ENCODE measurements around the gene SCG5.

The SCG5 gene

DNA sequence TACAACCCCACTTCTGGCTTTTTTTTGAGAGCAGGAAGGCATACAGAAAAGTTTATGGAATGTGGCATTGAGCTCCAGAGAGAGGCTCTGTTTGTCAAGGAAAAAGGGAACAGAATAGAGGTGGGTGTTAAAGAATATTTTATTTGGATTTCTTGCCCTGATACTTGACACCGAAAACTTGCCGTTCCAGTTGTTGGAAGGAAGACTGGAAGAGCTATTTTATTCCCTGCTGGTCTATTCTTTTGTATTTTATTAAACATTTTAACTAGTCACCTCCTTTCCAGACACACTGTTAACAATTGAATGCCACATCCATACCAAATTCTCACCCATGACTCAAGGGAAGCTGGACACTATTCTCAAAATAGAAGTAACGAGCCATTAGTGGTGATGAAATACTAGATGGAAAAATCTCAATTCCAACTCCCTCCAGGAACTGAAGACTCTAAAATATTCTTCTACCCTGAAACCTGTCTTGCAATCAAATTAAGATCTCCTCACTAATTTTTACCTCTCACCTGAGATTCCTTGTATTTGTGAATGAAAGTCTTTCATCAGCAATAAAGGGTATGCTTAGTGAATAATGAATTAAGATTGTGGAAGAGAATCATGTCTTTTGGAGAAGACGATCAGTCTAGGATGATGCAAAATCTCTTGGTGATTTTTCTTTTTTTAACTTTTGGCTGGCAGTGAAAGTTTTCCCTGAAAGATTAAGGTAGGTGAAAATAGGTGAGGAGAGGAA, 104.8 kb downstream of the SCG5 start:
- no peak for TF ChIP-seq OSR1 (CRISPR knock-in tag; IDR thresholded peaks at IDR 0.05)
- TF ChIP-seq ISL1 (CRISPR knock-in tag; IDR thresholded peaks at IDR 0.05), result no peak
- no peak for TF ChIP-seq TCF4 (CRISPR knock-in tag; IDR thresholded peaks at IDR 0.05; ENCODE audit: borderline replicate concordance)
- TF ChIP-seq SNAI2 (CRISPR knock-in tag; IDR thresholded peaks at IDR 0.05), result no peak
- TF ChIP-seq RARB (CRISPR knock-in tag; IDR thresholded peaks at IDR 0.05), result no peak
- no peak for TF ChIP-seq BACH2 (CRISPR knock-in tag; IDR thresholded peaks at IDR 0.05; ENCODE audit: borderline replicate concordance)
- no peak for TF ChIP-seq PPARA (CRISPR knock-in tag; IDR thresholded peaks at IDR 0.05; ENCODE audit: borderline replicate concordance)
- no peak for TF ChIP-seq ZNF70 (CRISPR knock-in tag; IDR thresholded peaks at IDR 0.05)
- no peak for TF ChIP-seq ZFP3 (CRISPR knock-in tag; IDR thresholded peaks at IDR 0.05)
- no peak for TF ChIP-seq TOX (CRISPR knock-in tag; IDR thresholded peaks at IDR 0.05; ENCODE audit: borderline replicate concordance)
- TF ChIP-seq, protein P1, sequence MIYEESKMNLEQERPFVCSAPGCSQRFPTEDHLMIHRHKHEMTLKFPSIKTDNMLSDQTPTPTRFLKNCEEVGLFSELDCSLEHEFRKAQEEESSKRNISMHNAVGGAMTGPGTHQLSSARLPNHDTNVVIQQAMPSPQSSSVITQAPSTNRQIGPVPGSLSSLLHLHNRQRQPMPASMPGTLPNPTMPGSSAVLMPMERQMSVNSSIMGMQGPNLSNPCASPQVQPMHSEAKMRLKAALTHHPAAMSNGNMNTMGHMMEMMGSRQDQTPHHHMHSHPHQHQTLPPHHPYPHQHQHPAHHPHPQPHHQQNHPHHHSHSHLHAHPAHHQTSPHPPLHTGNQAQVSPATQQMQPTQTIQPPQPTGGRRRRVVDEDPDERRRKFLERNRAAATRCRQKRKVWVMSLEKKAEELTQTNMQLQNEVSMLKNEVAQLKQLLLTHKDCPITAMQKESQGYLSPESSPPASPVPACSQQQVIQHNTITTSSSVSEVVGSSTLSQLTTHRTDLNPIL (CRISPR knock-in tag; IDR thresholded peaks at IDR 0.05; ENCODE audit: low read depth), result no peak
- TF ChIP-seq, protein P2, sequence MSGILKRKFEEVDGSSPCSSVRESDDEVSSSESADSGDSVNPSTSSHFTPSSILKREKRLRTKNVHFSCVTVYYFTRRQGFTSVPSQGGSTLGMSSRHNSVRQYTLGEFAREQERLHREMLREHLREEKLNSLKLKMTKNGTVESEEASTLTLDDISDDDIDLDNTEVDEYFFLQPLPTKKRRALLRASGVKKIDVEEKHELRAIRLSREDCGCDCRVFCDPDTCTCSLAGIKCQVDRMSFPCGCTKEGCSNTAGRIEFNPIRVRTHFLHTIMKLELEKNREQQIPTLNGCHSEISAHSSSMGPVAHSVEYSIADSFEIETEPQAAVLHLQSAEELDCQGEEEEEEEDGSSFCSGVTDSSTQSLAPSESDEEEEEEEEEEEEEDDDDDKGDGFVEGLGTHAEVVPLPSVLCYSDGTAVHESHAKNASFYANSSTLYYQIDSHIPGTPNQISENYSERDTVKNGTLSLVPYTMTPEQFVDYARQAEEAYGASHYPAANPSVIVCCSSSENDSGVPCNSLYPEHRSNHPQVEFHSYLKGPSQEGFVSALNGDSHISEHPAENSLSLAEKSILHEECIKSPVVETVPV (CRISPR knock-in tag; IDR thresholded peaks at IDR 0.05), result no peak
- TF ChIP-seq ARNTL (CRISPR knock-in tag; IDR thresholded peaks at IDR 0.05; ENCODE audit: borderline replicate concordance, low read depth), result no peak
- TF ChIP-seq ESRRG (CRISPR knock-in tag; IDR thresholded peaks at IDR 0.05), result no peak
- no peak for TF ChIP-seq GLIS3 (CRISPR knock-in tag; IDR thresholded peaks at IDR 0.05)
- no peak for TF ChIP-seq ZC3H10 (CRISPR knock-in tag; IDR thresholded peaks at IDR 0.05)
- TF ChIP-seq, protein P3, sequence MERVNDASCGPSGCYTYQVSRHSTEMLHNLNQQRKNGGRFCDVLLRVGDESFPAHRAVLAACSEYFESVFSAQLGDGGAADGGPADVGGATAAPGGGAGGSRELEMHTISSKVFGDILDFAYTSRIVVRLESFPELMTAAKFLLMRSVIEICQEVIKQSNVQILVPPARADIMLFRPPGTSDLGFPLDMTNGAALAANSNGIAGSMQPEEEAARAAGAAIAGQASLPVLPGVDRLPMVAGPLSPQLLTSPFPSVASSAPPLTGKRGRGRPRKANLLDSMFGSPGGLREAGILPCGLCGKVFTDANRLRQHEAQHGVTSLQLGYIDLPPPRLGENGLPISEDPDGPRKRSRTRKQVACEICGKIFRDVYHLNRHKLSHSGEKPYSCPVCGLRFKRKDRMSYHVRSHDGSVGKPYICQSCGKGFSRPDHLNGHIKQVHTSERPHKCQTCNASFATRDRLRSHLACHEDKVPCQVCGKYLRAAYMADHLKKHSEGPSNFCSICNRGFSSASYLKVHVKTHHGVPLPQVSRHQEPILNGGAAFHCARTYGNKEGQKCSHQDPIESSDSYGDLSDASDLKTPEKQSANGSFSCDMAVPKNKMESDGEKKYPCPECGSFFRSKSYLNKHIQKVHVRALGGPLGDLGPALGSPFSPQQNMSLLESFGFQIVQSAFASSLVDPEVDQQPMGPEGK (CRISPR knock-in tag; IDR thresholded peaks at IDR 0.05; ENCODE audit: borderline replicate concordance), result no peak
- TF ChIP-seq ZFP30 (CRISPR knock-in tag; IDR thresholded peaks at IDR 0.05), result no peak
- TF ChIP-seq, protein P4, sequence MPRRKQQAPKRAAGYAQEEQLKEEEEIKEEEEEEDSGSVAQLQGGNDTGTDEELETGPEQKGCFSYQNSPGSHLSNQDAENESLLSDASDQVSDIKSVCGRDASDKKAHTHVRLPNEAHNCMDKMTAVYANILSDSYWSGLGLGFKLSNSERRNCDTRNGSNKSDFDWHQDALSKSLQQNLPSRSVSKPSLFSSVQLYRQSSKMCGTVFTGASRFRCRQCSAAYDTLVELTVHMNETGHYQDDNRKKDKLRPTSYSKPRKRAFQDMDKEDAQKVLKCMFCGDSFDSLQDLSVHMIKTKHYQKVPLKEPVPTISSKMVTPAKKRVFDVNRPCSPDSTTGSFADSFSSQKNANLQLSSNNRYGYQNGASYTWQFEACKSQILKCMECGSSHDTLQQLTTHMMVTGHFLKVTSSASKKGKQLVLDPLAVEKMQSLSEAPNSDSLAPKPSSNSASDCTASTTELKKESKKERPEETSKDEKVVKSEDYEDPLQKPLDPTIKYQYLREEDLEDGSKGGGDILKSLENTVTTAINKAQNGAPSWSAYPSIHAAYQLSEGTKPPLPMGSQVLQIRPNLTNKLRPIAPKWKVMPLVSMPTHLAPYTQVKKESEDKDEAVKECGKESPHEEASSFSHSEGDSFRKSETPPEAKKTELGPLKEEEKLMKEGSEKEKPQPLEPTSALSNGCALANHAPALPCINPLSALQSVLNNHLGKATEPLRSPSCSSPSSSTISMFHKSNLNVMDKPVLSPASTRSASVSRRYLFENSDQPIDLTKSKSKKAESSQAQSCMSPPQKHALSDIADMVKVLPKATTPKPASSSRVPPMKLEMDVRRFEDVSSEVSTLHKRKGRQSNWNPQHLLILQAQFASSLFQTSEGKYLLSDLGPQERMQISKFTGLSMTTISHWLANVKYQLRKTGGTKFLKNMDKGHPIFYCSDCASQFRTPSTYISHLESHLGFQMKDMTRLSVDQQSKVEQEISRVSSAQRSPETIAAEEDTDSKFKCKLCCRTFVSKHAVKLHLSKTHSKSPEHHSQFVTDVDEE (CRISPR knock-in tag; IDR thresholded peaks at IDR 0.05), result no peak
- no peak for ATAC-seq

Data from SK-N-SH treated with all-trans-retinoic acid at 6 μM for 48 hours (cell line).